Measurements from ENCODE around the gene KLRC4. TPM values are rescaled to one million over a fixed set of nuclear protein-coding genes. Genes with fewer than 3 reads are reported as not detected.
"Not testable (repeated sequence)": the region's sequence is repeated elsewhere in the genome, so short reads cannot be mapped to it uniquely, and the experiment has no call there.

Gene KLRC4
- total and polyA plus RNA-seq, 4 donors, result 0.17 to 1.3 (median 0.32) TPM

- TF ChIP-seq GABPA (IDR thresholded peaks at IDR 0.05 in 1 of 2, conservative IDR thresholded peaks at IDR 0.05 in 1 of 2), result no peak
- no peak for TF ChIP-seq ZBTB33 (IDR thresholded peaks at IDR 0.05)
- TF ChIP-seq YY1 (IDR thresholded peaks at IDR 0.05), result no peak
- TF ChIP-seq HNF4A (conservative IDR thresholded peaks at IDR 0.05), result no peak
- no peak for TF ChIP-seq MAX (IDR thresholded peaks at IDR 0.05)
- no peak for TF ChIP-seq SP1 (IDR thresholded peaks at IDR 0.05)
- TF ChIP-seq REST (IDR thresholded peaks at IDR 0.05), result no peak
- TF ChIP-seq FOXA1 (IDR thresholded peaks at IDR 0.05), result no peak
- TF ChIP-seq FOXA2 (IDR thresholded peaks at IDR 0.05), result no peak
- TF ChIP-seq TAF1 (conservative IDR thresholded peaks at IDR 0.05), result no peak
- TF ChIP-seq NR2F2 (IDR thresholded peaks at IDR 0.05), result no peak
- no peak for TF ChIP-seq RAD21 (IDR thresholded peaks at IDR 0.05)
- no peak for TF ChIP-seq ATF3 (IDR thresholded peaks at IDR 0.05)
- no peak for TF ChIP-seq HNF4G (IDR thresholded peaks at IDR 0.05)
- Histone ChIP-seq H3K4me3 (ENCODE audit: low read depth in 1 of 3, low read length in 3 of 3) (no peak overlapping the region), H3K27ac (ENCODE audit: low read depth in 1 of 2, low read length in 2 of 2) (no peak overlapping the region), H3K4me1 (ENCODE audit: control insufficient read depth in 4 of 4, insufficient read depth in 4 of 4, low read length in 3 of 4) (peaks cover 1 to 13% (median 6%) of the 10 kb centered on the region in 4 donors), H3K36me3 (ENCODE audit: control insufficient read depth in 4 of 4, insufficient read depth in 3 of 4, low read depth in 1 of 4, low read length in 3 of 4) (no peaks in the 10 kb centered on the region), H3K9me3 (ENCODE audit: control insufficient read depth in 4 of 4, low read length in 3 of 4) (no peaks in the 10 kb centered on the region), H3K9ac (ENCODE audit: low read depth in 1 of 2, low read length in 2 of 2) (no peak overlapping the region), H3K27me3 (ENCODE audit: control insufficient read depth in 4 of 4, insufficient read depth in 4 of 4, low read length in 3 of 4) (no peaks in the 10 kb centered on the region)
- WGBS, result 95% methylated on average over 8 of the region's 8 CpGs
- no peak for DNase-seq (ENCODE audit: low spot score)
Observed at GRCh38 chr12:10369557-10370415, 39.8 kb downstream of the KLRC4 start.

- TF ChIP-seq FOXA1 (IDR thresholded peaks at IDR 0.05), result no peak
- no peak for TF ChIP-seq SP1 (IDR thresholded peaks at IDR 0.05)
- no peak for TF ChIP-seq ATF3 (IDR thresholded peaks at IDR 0.05)
- TF ChIP-seq RAD21 (IDR thresholded peaks at IDR 0.05), result no peak
- TF ChIP-seq NR2F2 (IDR thresholded peaks at IDR 0.05), result no peak
- TF ChIP-seq HNF4G (IDR thresholded peaks at IDR 0.05), result no peak
- no peak for TF ChIP-seq MAX (IDR thresholded peaks at IDR 0.05)
- TF ChIP-seq FOXA2 (IDR thresholded peaks at IDR 0.05), result no peak
- no peak for TF ChIP-seq YY1 (IDR thresholded peaks at IDR 0.05)
- no peak for TF ChIP-seq HNF4A (conservative IDR thresholded peaks at IDR 0.05)
- TF ChIP-seq JUND (IDR thresholded peaks at IDR 0.05), result no peak
- no peaks in the 10 kb centered on the region for H3K9me3 ChIP-seq (ENCODE audit: control insufficient read depth in 4 of 4, low read length in 3 of 4)
- peaks cover 3 to 18% (median 11%) of the 10 kb centered on the region in 4 donors for H3K4me1 ChIP-seq (ENCODE audit: control insufficient read depth in 4 of 4, insufficient read depth in 4 of 4, low read length in 3 of 4)
- no peak overlapping the region for H3K9ac ChIP-seq (ENCODE audit: low read depth in 1 of 2, low read length in 2 of 2)
- no peak overlapping the region for H3K27ac ChIP-seq (ENCODE audit: low read depth in 1 of 2, low read length in 2 of 2)
- no peak overlapping the region for H3K4me3 ChIP-seq (ENCODE audit: low read depth in 1 of 3, low read length in 3 of 3)
- 89% methylated on average over 10 of the region's 10 CpGs for WGBS
- H3K27me3 ChIP-seq (ENCODE audit: control insufficient read depth in 4 of 4, insufficient read depth in 4 of 4, low read length in 3 of 4), result no peaks in the 10 kb centered on the region
- no peak for DNase-seq (ENCODE audit: low spot score)
- no peaks in the 10 kb centered on the region for H3K36me3 ChIP-seq (ENCODE audit: control insufficient read depth in 4 of 4, insufficient read depth in 3 of 4, low read depth in 1 of 4, low read length in 3 of 4)
Observed at GRCh38 chr12:10368206-10369171, 41.1 kb downstream of the KLRC4 start.

- peaks cover 3 to 22% (median 11%) of the 10 kb centered on the region in 4 donors for H3K4me1 ChIP-seq (ENCODE audit: control insufficient read depth in 4 of 4, insufficient read depth in 4 of 4, low read length in 3 of 4)
- WGBS, result 73% methylated on average over 4 of the region's 4 CpGs
- not testable (repeated sequence) for H3K27me3 ChIP-seq (ENCODE audit: control insufficient read depth in 4 of 4, insufficient read depth in 4 of 4, low read length in 3 of 4); DNase-seq (ENCODE audit: low spot score); H3K36me3 ChIP-seq (ENCODE audit: control insufficient read depth in 4 of 4, insufficient read depth in 3 of 4, low read depth in 1 of 4, low read length in 3 of 4); H3K9me3 ChIP-seq (ENCODE audit: control insufficient read depth in 4 of 4, low read length in 3 of 4); H3K4me3 ChIP-seq (ENCODE audit: low read depth in 1 of 3, low read length in 3 of 3); H3K9ac ChIP-seq (ENCODE audit: low read depth in 1 of 2, low read length in 2 of 2); H3K27ac ChIP-seq (ENCODE audit: low read depth in 1 of 2, low read length in 2 of 2)
Observed at GRCh38 chr12:10367714-10368113, 41.8 kb downstream of the KLRC4 start.

Measured in liver (tissue), 9 donors.